Measurements from ENCODE around the gene ARHGEF1.
"Not testable (repeated sequence)": the region's sequence is repeated elsewhere in the genome, so short reads cannot be mapped to it uniquely, and the experiment has no call there.

Gene ARHGEF1

GRCh38 chr19:41906916-41907680, 24.1 kb downstream of the ARHGEF1 start:
- DNase-seq = no peak

DNA sequence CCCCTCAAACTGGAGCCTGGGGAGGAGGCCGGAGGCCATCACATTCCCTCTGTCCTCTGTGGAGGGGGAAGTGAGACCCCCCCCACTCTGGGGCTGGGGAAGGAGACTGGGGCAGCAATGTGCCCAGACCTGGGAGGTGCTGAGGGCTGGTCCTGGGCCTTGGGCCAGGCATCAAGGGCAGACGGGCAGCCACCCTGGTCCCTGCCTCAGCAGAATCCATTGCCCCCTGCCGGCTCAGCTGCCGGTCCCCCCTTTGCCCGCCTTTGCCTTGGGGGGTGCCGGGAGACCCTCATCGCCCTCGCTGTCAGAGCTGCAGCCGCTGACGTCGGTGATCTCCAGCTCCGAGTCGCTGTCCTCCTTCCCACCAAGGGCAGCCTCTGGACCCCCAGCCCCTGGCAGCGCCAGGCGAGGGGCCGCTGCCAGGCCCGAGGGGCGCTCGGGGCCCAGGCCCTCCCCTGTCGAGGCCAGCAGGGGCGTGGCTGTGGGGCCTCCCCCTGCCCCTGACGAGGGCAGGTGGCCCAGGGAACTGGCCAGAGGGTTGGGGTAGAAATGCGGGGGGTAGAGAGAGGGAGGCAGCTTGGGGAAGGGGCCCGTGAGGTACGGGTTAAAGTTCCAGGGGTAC, 25.1 kb downstream of the ARHGEF1 start:
- DNase-seq = no peak

DNA sequence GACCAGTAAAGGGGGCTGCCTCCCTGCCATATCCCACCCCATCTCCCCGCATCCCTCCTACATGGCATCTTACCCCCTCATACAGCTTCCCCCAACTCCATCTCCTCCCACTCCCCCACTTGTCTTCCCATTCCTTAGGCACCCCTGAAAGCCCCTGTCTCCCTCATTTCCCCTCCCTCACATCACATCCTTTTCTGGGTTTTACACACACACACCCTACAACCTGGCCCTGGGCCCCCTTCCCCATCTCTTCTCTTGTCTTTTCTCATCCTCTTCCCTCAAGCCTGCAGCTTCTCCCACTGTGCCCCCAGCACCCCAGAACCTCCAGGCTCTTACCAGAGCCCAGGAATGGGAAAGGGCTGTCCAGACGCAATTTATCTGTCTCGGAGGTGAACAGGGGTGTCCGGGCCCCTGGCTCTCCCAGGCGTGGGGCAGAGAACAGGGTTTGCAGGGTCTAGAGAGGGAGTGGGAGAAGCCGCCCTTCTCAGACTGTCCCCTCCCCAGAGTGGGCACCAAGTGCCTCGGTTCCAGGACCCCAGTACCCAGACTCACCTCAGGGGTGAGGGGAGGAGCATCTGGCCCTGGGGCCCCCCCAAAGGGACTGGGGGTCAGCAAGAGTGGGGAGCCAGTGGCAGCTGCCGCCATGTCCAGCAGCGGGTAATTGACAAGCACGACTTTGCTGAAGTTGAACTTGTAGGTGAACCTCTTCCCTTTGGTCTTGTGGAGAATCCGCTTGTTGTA, 25.9 kb downstream of the ARHGEF1 start:
- DNase-seq = no peak

GRCh38 chr19:41909706-41910105, 26.7 kb downstream of the ARHGEF1 start:
- no peak for DNase-seq

GRCh38 chr19:41910240-41910991, 27.4 kb downstream of the ARHGEF1 start:
- DNase-seq = no peak

DNA sequence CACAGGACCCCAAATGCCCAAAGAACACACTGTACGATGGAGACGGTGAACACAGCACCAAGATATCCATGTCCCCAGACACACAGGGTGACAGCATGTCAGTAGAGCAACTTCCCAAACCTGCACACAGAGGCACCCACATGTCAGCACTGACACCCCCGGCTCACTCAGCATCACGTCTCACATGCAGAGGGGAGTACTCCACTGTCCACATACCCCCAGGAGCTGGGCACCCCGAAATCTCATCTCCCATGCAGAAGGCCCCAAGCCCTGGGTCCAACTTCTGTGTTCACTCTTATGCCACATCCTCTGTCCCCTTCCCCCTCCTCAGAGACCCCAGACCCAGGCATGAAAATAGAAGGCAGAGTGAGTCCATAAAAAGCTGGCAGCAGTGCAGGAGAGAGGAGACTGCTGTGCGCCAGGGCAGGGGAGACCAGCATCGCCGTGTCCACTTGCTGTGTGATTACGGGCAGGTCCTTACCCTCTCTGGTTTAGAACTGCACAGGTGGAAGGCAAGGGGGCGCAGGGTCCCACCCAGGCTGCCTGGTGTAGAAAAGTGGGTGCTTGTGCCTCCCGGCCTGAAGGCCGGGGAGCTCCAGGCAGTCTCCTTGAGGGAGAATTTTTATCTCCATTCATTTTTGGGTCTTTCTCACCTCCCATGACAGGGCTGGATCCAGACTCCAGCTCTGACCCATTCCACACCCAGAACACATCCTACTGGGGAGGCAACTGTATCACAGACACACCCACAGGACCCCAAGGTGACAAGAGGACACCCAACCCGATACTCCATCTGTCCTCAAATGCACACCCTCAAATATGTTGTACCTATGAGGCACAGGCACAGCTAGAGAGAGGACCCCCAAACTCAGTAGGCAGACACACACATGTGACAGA, 28.3 kb downstream of the ARHGEF1 start:
- no peak for DNase-seq

GRCh38 chr19:41911889-41912731, 29.1 kb downstream of the ARHGEF1 start:
- no peak for DNase-seq

DNA sequence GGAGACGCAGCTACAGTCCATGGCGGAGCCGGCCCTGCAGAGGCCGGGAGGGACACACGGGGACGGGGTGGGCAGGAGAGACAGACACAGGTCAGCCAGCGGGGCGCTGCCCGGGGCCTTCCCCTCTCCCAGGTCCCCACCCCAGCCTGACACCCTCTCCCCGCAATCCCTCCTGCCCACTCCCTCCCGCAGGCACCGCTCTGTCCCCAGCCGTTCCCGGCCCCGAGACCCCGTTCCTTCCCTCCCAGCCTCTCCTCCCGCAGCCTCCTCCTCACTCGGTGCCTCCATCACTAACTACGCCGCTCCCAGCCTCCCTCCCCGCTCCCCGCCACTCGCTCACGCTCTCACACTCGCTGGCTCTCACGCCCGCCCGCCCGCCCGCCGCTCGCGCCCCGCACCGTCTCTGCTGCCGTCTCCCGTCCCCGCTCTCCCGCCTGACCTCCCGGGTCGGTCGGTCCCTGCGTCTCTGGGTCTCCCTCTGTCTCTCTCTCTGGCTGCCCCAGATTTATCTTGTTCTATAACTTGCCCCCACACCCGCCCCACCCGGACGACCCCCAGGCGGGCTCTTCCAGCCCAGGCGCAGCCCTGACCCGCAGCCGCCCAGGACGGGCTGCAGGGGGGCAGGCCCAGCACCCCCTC, 30.0 kb downstream of the ARHGEF1 start:
- DNase-seq = no peak

DNA sequence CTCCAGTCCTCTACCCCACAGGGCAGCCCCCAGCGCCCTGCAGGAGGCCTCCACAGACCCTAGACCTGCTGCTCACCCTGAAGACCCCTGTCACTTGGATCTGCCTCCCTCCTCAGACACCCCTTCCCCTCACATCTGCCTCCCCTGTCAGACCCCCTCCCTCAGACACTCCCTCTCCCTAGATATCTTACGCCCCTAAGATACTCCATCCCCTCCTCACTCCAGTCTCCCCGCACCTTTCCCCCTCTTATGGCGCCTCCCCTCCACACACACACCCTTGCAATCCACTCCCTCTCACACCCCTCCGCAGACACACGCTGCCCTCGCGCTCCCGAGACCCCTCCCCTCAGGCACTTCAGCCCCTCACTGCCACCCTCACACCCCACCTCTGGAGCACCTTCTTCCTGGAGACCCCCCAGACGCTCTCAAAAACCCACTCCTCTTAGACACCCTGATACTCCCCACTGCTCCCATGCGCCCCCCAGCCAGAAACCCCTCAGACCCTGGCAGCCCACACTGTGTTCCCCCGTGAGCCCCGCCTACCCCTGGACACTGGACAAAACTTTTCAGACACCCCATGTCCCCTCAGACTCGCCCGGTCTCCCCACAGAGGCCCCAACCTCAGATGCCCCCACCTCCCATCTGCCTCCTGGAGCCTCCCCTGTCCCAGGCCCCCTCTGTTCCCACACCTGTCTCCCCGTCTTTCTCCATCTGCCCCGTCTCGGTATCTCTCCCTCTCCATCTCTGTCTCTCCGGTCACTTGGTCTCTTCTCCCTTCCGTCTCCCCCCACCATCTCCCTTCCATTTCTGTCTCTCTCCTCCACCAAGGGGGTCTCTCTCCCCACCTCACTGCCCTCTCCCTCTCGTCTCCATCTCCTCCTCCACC, 30.8 kb downstream of the ARHGEF1 start:
- DNase-seq = no peak

DNA sequence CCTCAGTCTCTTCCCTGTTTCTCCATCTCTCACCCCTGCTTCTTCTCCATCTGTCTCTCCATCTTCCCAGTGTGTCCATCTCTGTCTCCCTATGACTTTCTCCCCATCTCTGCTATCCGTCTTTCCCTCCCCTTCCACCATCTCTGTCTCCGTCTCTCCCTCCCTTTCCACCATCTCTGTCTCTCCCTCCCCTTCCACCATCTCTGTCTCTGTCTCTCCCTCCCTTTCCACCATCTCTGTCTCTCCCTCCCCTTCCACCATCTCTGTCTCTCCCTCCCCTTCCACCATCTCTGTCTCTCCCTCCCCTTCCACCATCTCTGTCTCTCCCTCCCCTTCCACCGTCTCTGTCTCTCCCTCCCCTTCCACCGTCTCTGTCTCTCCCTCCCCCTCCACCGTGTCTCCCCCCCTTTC, 31.4 kb downstream of the ARHGEF1 start:
- DNase-seq = not testable (repeated sequence)

- DNase-seq = no peak
Measured at GRCh38 chr19:41915021-41915775, 32.2 kb downstream of the ARHGEF1 start.

GRCh38 chr19:41915776-41916414, 32.9 kb downstream of the ARHGEF1 start:
- no peak for DNase-seq

DNA sequence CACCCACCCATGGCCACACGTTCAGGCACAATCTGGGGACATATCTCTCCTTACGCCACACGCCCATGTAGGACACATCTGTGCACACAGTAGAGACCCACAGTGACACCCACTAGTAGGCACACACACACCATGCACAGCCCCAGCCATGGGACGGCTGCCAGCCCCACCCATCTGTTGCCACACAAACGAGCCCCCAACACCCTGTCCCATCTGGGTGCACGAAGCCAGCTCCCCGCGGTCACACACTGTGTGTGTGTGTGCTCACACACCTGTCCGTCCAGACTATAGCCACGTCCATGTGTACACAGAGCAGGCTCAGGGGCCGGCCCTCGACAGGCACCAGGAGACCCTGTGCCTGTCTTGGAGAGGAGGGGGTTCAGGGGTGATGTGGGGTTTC, 34.7 kb downstream of the ARHGEF1 start:
- no peak for DNase-seq

DNA sequence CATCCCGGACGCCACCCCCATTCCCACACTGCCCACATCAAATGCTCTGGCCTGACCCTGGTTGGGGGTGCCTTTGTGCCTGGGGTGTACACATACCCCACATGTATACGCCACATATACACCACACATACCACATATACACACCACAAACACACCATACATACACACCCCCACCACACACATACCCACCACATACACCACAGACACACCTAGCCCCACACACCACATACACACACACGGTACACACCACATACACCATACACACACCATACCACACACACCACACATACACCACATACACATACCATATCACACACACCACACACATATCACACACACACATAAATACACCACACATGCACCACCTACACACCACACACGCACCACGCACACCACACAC, 35.1 kb downstream of the ARHGEF1 start:
- DNase-seq = no peak

DNA sequence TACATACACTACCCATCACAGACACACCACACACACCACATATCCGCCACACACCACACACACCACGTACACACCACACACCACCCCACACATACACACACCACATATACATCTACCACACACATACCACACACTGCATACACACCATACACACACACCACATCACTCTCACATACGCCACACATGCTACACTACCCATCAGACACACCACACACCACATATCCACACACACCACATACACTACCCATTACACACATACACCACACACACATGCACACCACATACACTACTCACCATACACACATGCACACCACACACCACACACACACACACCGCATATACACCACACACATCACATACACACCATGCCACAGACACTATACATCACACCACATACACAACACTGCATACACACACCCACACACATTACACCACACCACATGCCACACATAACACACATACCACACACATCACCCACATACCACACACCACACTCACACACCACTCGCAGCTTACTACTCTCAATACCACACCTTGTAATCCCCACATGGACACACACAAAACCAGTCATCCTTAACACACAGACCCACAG, 35.8 kb downstream of the ARHGEF1 start:
- DNase-seq = no peak

- no peak for DNase-seq
Measured at GRCh38 chr19:41919948-41920712, 37.1 kb downstream of the ARHGEF1 start.

Data from activated effector memory CD4-positive, alpha-beta T cell treated with anti-CD3 and anti-CD28 coated beads, Interleukin-2, amount 50 U/mL, for 16 hours (primary cell).